SK-N-SH (cell line): ENCODE results near the gene FOXK1. TPM values are rescaled to one million over a fixed set of nuclear protein-coding genes. Genes with fewer than 3 reads are reported as not detected.

Experiments used
- CTCF ChIA-PET: fragments of 300-600, 350-600 bp; formaldehyde crosslinking; extraction: SDS; loops from one replicate; lab custom pipeline; 2021; lab: Yijun Ruan, JAX
- POLR2A ChIA-PET: fragments of 350-600 bp; sonication (Branson Sonifier 250); formaldehyde crosslinking; extraction: SDS; loops from one replicate; lab custom pipeline; 2020; ENCODE audit warnings: antibody characterized with exemption, inconsistent platforms; lab: Yijun Ruan, JAX
- DNase-seq: peaks from one replicate; pipeline ENCODE4 v3.0.0; 2012
- H2AFZ ChIP-seq: fragments of 200-600 bp; sonication (generic); 2 replicates; pipeline ENCODE4 v1.8.1; 2016; ENCODE audit warnings: antibody characterized with exemption, mild to moderate bottlenecking, low read depth
- H3F3A ChIP-seq: fragments of 200-600 bp; sonication (generic); replicated peaks from 2 replicates; pipeline ENCODE3; 2016; ENCODE audit warnings: antibody characterized with exemption, mild to moderate bottlenecking; ENCODE audit not compliant: insufficient read depth
- H3K27ac ChIP-seq, 2 experiments: fragments of 200-500 bp in 1 of 2; fragments of 200-600 bp in 1 of 2; sonication (Bioruptor generic) in 1 of 2; sonication (generic), shearing (Covaris generic) in 1 of 2; 2 replicates each; pipeline versions ENCODE4 v1.5.1 to v1.6.1; 2014 to 2016; ENCODE audit warnings: low read depth in 2 of 2, inconsistent platforms in 1 of 2, low read length in 1 of 2, mild to moderate bottlenecking in 1 of 2, mixed read lengths in 1 of 2
- H3K27me3 ChIP-seq: fragments of 200-600 bp; sonication (generic), shearing (Covaris generic); 2 replicates; pipeline ENCODE4 v1.6.1; 2016; ENCODE audit warnings: mixed run types; ENCODE audit not compliant: insufficient read depth
- H3K36me3 ChIP-seq, 2 experiments: fragments of 200-500 bp in 1 of 2; fragments of 200-600 bp in 1 of 2; sonication (Bioruptor generic) in 1 of 2; sonication (generic) in 1 of 2; replicated peaks in 1 of 2; 2 replicates each; pipeline versions ENCODE3 to v1.5.1; 2014 to 2016; ENCODE audit warnings: low read length in 1 of 2, mild to moderate bottlenecking in 1 of 2; ENCODE audit not compliant: insufficient read depth in 2 of 2, control insufficient read depth in 1 of 2
- H3K4me1 ChIP-seq, 2 experiments: fragments of 200-500 bp in 1 of 2; fragments of 200-600 bp in 1 of 2; sonication (Bioruptor generic) in 1 of 2; sonication (generic), shearing (Covaris generic) in 1 of 2; 2 replicates each; pipeline versions ENCODE4 v1.5.1 to v1.6.1; 2014 to 2016; ENCODE audit warnings: low read depth in 1 of 2, low read length in 1 of 2, mixed run types in 1 of 2; ENCODE audit not compliant: insufficient read depth in 2 of 2, control insufficient read depth in 1 of 2
- H3K4me2 ChIP-seq: fragments of 200-600 bp; sonication (generic), shearing (Covaris generic); 2 replicates; pipeline ENCODE4 v1.6.1; 2017; ENCODE audit warnings: mixed run types
- H3K4me3 ChIP-seq, 2 experiments: fragments of 200-500 bp in 1 of 2; fragments of 200-600 bp in 1 of 2; sonication (Bioruptor generic) in 1 of 2; sonication (generic), shearing (Covaris generic) in 1 of 2; 2 replicates each; pipeline versions ENCODE4 v1.5.1 to v1.8.1; 2014 to 2016; ENCODE audit warnings: low read depth in 2 of 2, inconsistent platforms in 1 of 2, low read length in 1 of 2, mild to moderate bottlenecking in 1 of 2, mixed read lengths in 1 of 2, moderate library complexity in 1 of 2
- H3K79me2 ChIP-seq: fragments of 200-600 bp; sonication (generic); 2 replicates; pipeline ENCODE4 v1.8.1; 2017; ENCODE audit warnings: mild to moderate bottlenecking; ENCODE audit not compliant: insufficient read depth
- H3K9ac ChIP-seq: fragments of 200-600 bp; sonication (generic); 2 replicates; pipeline ENCODE4 v1.6.1; 2017; ENCODE audit warnings: mixed run types
- H3K9me2 ChIP-seq: fragments of 200-600 bp; sonication (generic); 2 replicates; pipeline ENCODE4 v1.6.1; 2017; ENCODE audit warnings: mixed run types
- H3K9me3 ChIP-seq: fragments of 200-600 bp; sonication (generic); 2 replicates; pipeline ENCODE4 v1.6.1; 2017; ENCODE audit warnings: mixed run types, mild to moderate bottlenecking, moderate library complexity
- H4K20me1 ChIP-seq: fragments of 200-600 bp; sonication (generic); 2 replicates; pipeline ENCODE4 v1.6.1; 2017; ENCODE audit warnings: mild to moderate bottlenecking, mixed run types; ENCODE audit not compliant: insufficient read depth
- FOSL2 ChIP-seq: IDR thresholded peaks from 2 replicates; pipeline ENCODE4 v1.4.0; 2012; ENCODE audit warnings: low read depth, mild to moderate bottlenecking, moderate library complexity, borderline replicate concordance
- FOXJ3 ChIP-seq: sonication (generic); formaldehyde crosslinking; IDR thresholded peaks from 2 replicates; pipeline ENCODE4 v1.5.1; 2020; ENCODE audit warnings: mild to moderate bottlenecking, missing genetic modification reagents
- GABPA ChIP-seq: IDR thresholded peaks from 2 replicates; pipeline ENCODE4 v1.4.0; 2012; ENCODE audit warnings: low read depth, mild to moderate bottlenecking
- JUND ChIP-seq: IDR thresholded peaks from 2 replicates; pipeline ENCODE4 v1.4.0; 2012
- MEF2A ChIP-seq: IDR thresholded peaks from 2 replicates; pipeline ENCODE4 v1.4.0; 2012; ENCODE audit warnings: low read depth, borderline replicate concordance
- NRF1 ChIP-seq: IDR thresholded peaks from 2 replicates; pipeline ENCODE4 v1.6.1; 2012; ENCODE audit warnings: low read depth, mild to moderate bottlenecking, low read length
- SIN3A ChIP-seq: IDR thresholded peaks from 2 replicates; pipeline ENCODE4 v1.6.1; 2012; ENCODE audit warnings: low read depth, mild to moderate bottlenecking, low read length, moderate library complexity, borderline replicate concordance
- YY1 ChIP-seq: IDR thresholded peaks from 2 replicates; pipeline ENCODE4 v1.4.0; 2012; ENCODE audit warnings: low read depth, mild to moderate bottlenecking
- WGBS: methylation state at CpG from one replicate; pipeline ENCODE4 v1.1.6; 2017; ENCODE audit warnings: low lambda C conversion rate; 5-methylcytosine and 5-hydroxymethylcytosine counted together
- polyA plus RNA-seq, 3 experiments: library from polyadenylated mRNA; depleted of rRNA; stranded (reverse); fragments of >200 nt; gene quantifications; 2 replicates each; pipeline ENCODE4 v1.2.3, GENCODE V29; 2012
- TF ChIP-seq, protein P1 (sequence below): IDR thresholded peaks from 2 replicates; pipeline ENCODE4 v1.4.0; 2012; ENCODE audit warnings: low read depth, borderline replicate concordance

FOXK1 gene
- polyA plus RNA-seq, 1 of the 3 experiments (the other 2 are of a cell fraction): 4.7 TPM

DNA sequence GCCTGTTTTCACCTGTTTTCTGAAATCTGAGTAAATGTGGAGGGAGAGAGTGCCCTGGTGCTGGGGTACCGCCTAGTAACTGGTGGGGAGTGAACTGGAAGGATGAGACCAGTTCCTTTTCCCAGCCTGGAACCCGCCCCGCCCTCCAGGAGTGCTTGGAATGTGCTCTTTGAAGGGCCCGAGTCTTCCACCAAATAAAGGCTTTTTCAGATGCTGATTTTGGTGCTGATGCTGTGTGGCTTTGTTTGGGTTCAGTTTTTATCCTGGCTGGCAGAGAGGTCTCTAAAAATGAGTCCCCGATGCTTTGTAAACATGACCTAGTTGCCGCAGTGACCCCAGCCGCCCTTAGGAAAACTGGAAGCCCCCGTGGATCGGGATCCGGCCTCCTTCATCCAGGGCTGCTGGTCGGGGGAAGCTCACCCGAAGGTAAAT lies 25.9 kb downstream of the FOXK1 start:
- TF ChIP-seq, protein P1, sequence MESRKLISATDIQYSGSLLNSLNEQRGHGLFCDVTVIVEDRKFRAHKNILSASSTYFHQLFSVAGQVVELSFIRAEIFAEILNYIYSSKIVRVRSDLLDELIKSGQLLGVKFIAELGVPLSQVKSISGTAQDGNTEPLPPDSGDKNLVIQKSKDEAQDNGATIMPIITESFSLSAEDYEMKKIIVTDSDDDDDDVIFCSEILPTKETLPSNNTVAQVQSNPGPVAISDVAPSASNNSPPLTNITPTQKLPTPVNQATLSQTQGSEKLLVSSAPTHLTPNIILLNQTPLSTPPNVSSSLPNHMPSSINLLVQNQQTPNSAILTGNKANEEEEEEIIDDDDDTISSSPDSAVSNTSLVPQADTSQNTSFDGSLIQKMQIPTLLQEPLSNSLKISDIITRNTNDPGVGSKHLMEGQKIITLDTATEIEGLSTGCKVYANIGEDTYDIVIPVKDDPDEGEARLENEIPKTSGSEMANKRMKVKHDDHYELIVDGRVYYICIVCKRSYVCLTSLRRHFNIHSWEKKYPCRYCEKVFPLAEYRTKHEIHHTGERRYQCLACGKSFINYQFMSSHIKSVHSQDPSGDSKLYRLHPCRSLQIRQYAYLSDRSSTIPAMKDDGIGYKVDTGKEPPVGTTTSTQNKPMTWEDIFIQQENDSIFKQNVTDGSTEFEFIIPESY: no peak
- TF ChIP-seq MEF2A: no peak
- no peak for TF ChIP-seq FOSL2
- no peak for TF ChIP-seq NRF1
- no peak for TF ChIP-seq FOXJ3
- TF ChIP-seq, all 33 proteins: peak for 0
- Histone ChIP-seq H2AFZ (no peak overlapping the region), H3K9me3 (no peaks in the 10 kb centered on the region), H3K79me2 (peaks cover 98% of the 10 kb centered on the region), H3K9ac (no peak overlapping the region), H3F3A (no peaks in the 10 kb centered on the region), H3K27ac (no peak overlapping the region), H4K20me1 (peaks cover 52% of the 10 kb centered on the region), H3K27me3 (no peaks in the 10 kb centered on the region), H3K4me2 (no peak overlapping the region), H3K36me3 (no peaks in the 10 kb centered on the region), H3K4me3 (no peak overlapping the region), H3K9me2 (no peaks in the 10 kb centered on the region), H3K4me1 (peaks cover 2 to 10% of the 10 kb centered on the region in 2 experiments; a peak in 2 of 4 replicates)
- peak; percentile 26 for DNase-seq
- POLR2A ChIA-PET: no interaction called here
- CTCF ChIA-PET: no interaction called here
- 94% methylated on average over 12 of the region's 12 CpGs for WGBS

- TF ChIP-seq YY1: no peak
- TF ChIP-seq JUND: no peak
- no peak for TF ChIP-seq SIN3A
- TF ChIP-seq FOSL2: no peak
- TF ChIP-seq GABPA: no peak
- TF ChIP-seq, protein P1: no peak
- H3K9me2 ChIP-seq: no peaks in the 10 kb centered on the region
- WGBS: 92% methylated on average over 22 of the region's 22 CpGs
- H3K9ac ChIP-seq: no peak overlapping the region
- H3K4me1 ChIP-seq: peaks cover 2 to 10% of the 10 kb centered on the region in 2 experiments; a peak in 2 of 4 replicates
- POLR2A ChIA-PET: no interaction called here
- no peaks in the 10 kb centered on the region for H3F3A ChIP-seq
- no peak overlapping the region for H3K4me2 ChIP-seq
- no peak overlapping the region for H3K27ac ChIP-seq
- H3K27me3 ChIP-seq: no peaks in the 10 kb centered on the region
- H3K36me3 ChIP-seq: no peaks in the 10 kb centered on the region
- peaks cover 98% of the 10 kb centered on the region for H3K79me2 ChIP-seq
- H2AFZ ChIP-seq: no peak overlapping the region
- no peak overlapping the region for H3K4me3 ChIP-seq
- H3K9me3 ChIP-seq: no peaks in the 10 kb centered on the region
- peak; percentile 25 for DNase-seq
- CTCF ChIA-PET: no interaction called here
- H4K20me1 ChIP-seq: peaks cover 42% of the 10 kb centered on the region
Observed at GRCh38 chr7:4709187-4709586, 27.1 kb downstream of the FOXK1 start.
